Tibial nerve (tissue), 3 donors: ENCODE results near the gene MOGAT1.

ENCODE experiments used
- POLR2A ChIP-seq, 2 donors: fragments of 450-650 bp; IDR thresholded peaks; one replicate each; pipeline ENCODE4 v1.6.1; 2017; ENCODE audit warnings: antibody characterized with exemption in 2 of 2, mild to moderate bottlenecking in 2 of 2, moderate library complexity in 2 of 2
- TF ChIP-seq, protein P1 (sequence below), 5 experiments: fragments of 200-600 bp in 3 of 5; fragments of 450-650 bp in 2 of 5; sonication (generic) in 3 of 5; IDR thresholded peaks; one replicate each; pipeline ENCODE4 v1.5.1; 2016 to 2019; ENCODE audit warnings: antibody characterized with exemption in 5 of 5, mild to moderate bottlenecking in 3 of 5, moderate library complexity in 2 of 5

GRCh38 chr2:222743251-222743812 lies 71.9 kb downstream of the MOGAT1 start:
- TF ChIP-seq, protein P1, sequence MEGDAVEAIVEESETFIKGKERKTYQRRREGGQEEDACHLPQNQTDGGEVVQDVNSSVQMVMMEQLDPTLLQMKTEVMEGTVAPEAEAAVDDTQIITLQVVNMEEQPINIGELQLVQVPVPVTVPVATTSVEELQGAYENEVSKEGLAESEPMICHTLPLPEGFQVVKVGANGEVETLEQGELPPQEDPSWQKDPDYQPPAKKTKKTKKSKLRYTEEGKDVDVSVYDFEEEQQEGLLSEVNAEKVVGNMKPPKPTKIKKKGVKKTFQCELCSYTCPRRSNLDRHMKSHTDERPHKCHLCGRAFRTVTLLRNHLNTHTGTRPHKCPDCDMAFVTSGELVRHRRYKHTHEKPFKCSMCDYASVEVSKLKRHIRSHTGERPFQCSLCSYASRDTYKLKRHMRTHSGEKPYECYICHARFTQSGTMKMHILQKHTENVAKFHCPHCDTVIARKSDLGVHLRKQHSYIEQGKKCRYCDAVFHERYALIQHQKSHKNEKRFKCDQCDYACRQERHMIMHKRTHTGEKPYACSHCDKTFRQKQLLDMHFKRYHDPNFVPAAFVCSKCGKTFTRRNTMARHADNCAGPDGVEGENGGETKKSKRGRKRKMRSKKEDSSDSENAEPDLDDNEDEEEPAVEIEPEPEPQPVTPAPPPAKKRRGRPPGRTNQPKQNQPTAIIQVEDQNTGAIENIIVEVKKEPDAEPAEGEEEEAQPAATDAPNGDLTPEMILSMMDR (IDR thresholded peaks at IDR 0.05), result no peak
- TF ChIP-seq POLR2A (IDR thresholded peaks at IDR 0.05), result no peak
